ENCODE data around the gene GATAD2B. TPM values are rescaled to one million over a fixed set of nuclear protein-coding genes. Genes with fewer than 3 reads are reported as not detected.

GATAD2B gene
- total and polyA plus RNA-seq, 2 donors (not counting 3 experiments of a cell fraction or from before 2014, with no cell fraction given): 8.5 to 46.3 TPM

GRCh38 chr1:153958961-153959260 is 36.1 kb upstream of the GATAD2B start:
- dilution Hi-C loops (cut with MboI; ENCODE audit: extremely low pct_ligation_motif_present, low sequenced_read_pairs): no loop called here
- H3K27ac ChIP-seq (ENCODE audit: insufficient read depth, low read depth, low read length): no peak overlapping the region
- H3K4me3 ChIP-seq (replicated peaks in 1 of 3; ENCODE audit: insufficient read depth in 1 of 3, low read depth in 1 of 3, low read length in 3 of 3): no peak overlapping the region
- TSS peak; percentile 1 for BruUV-seq (replicated peaks)
- H4K20me1 ChIP-seq (replicated peaks; ENCODE audit: control insufficient read depth, extremely low read depth, insufficient read depth, low read length): no peaks in the 10 kb centered on the region
- no peaks in the 10 kb centered on the region for H3K27me3 ChIP-seq (ENCODE audit: control insufficient read depth in 2 of 2, insufficient read depth in 2 of 2, low read length in 2 of 2)
- H3K79me2 ChIP-seq (ENCODE audit: control insufficient read depth, insufficient read depth, low read length): peaks cover 45% of the 10 kb centered on the region
- H3K4me2 ChIP-seq (ENCODE audit: insufficient read depth, low read length): peak overlapping the region; percentile 31
- intact Hi-C loops (cut with micrococcal nuclease): loop anchor here (1.0 kb wide), 4 partner anchors 13 to 36 kb away; partner anchors contain the start of genes DENND4B and JTB
- H2AFZ ChIP-seq (ENCODE audit: low read depth, low read length): peak overlapping the region; percentile 47
- peaks cover 0 to 15% of the 10 kb centered on the region in 2 experiments for H3K36me3 ChIP-seq (ENCODE audit: control insufficient read depth in 2 of 2, extremely low read depth in 1 of 2, insufficient read depth in 2 of 2, low read length in 2 of 2)
- no peak for TF ChIP-seq CTCF (IDR thresholded peaks at IDR 0.05; ENCODE audit: extremely low read depth in 1 of 2, insufficient read depth in 1 of 2, low read depth in 1 of 2, low read length in 2 of 2)
- TF ChIP-seq GATA2 (IDR thresholded peaks at IDR 0.05; ENCODE audit: insufficient read depth, insufficient read length, low read depth, low read length): no peak
- TF ChIP-seq POLR2AphosphoS5 (IDR thresholded peaks at IDR 0.05; ENCODE audit: insufficient read depth, low read depth, low read length): no peak
- TF ChIP-seq MAX (IDR thresholded peaks at IDR 0.05; ENCODE audit: insufficient read depth, insufficient read length): no peak
- no peak for TF ChIP-seq POLR2A (IDR thresholded peaks at IDR 0.05; ENCODE audit: low read depth, low read length)
- TF ChIP-seq JUN (IDR thresholded peaks at IDR 0.05; ENCODE audit: borderline replicate concordance, insufficient read depth, insufficient read length, low read depth): no peak
- no peak for TF ChIP-seq MYC (IDR thresholded peaks at IDR 0.05; ENCODE audit: low read depth, low read length)
- TF ChIP-seq EZH2 (IDR thresholded peaks at IDR 0.05; ENCODE audit: borderline replicate concordance, low read depth, low read length, severe bottlenecking): no peak
- no peak for TF ChIP-seq FOS (IDR thresholded peaks at IDR 0.05; ENCODE audit: borderline replicate concordance, insufficient read depth, low read length)
- peaks cover 38% of the 10 kb centered on the region for H3K4me1 ChIP-seq (ENCODE audit: control insufficient read depth, extremely low read depth, insufficient read depth, low read length)
- DNase-seq (ENCODE audit: low read depth, low spot score): no peak
- H3K9me3 ChIP-seq (replicated peaks; ENCODE audit: control insufficient read depth, insufficient read depth, low read length): no peaks in the 10 kb centered on the region
- H3K9me1 ChIP-seq (replicated peaks; ENCODE audit: control insufficient read depth, extremely low read depth, insufficient read depth, low read length): no peaks in the 10 kb centered on the region
- H3K9ac ChIP-seq (replicated peaks; ENCODE audit: extremely low read depth, insufficient read depth, low read length): no peak overlapping the region
- ChIA-PET POLR2A (interaction anchor here (0.9 kb wide), 1 partner anchor 12 kb away, joined by 5 read pairs; the partner anchor contains the start of gene DENND4B), CTCF (interaction anchor here (1.5 to 4.2 kb wide), 4 partner anchors 8 to 22 kb away, joined by 4 to 25 read pairs (median 7); partner anchors contain the start of genes CREB3L4, DENND4B and JTB)
- no peak for FAIRE-seq

Data from endothelial cell of umbilical vein (primary cell).